RWPE1 (cell line): ENCODE measurements around the gene OR52N4.

Experiments
- CTCF ChIA-PET: fragments of 350-600 bp; sonication (Branson Sonifier 250); formaldehyde crosslinking; extraction: SDS; loops from one replicate; lab custom pipeline; 2021; lab: Yijun Ruan, JAX
- POLR2A ChIA-PET: fragments of 400-600 bp; formaldehyde crosslinking; extraction: SDS; loops from one replicate; lab custom pipeline; 2020; ENCODE audit warnings: antibody characterized with exemption; ENCODE audit not compliant: low non-redundant PET; lab: Yijun Ruan, JAX
- DNase-seq: peaks from one replicate; pipeline ENCODE4 v3.0.0; 2012; ENCODE audit warnings: low spot score
- H3K27ac ChIP-seq: fragments of 450-650 bp; 2 replicates; pipeline ENCODE4 v1.5.1; 2017
- CTCF ChIP-seq: fragments of 450-650 bp; conservative IDR thresholded peaks from 2 replicates; pipeline ENCODE4 v1.5.1; 2017; ENCODE audit warnings: low read depth, mild to moderate bottlenecking

OR52N4 gene

GRCh38 chr11:5746614-5747013 lies 7.4 kb upstream of the OR52N4 start:
- no peak for DNase-seq
- H3K27ac ChIP-seq = no peak overlapping the region
- CTCF ChIA-PET = no interaction called here
- POLR2A ChIA-PET = no interaction called here
- TF ChIP-seq CTCF = no peak

GRCh38 chr11:5749836-5750235 lies 4.2 kb upstream of the OR52N4 start:
- no peak for TF ChIP-seq CTCF
- DNase-seq = no peak
- ChIA-PET CTCF (no interaction called here), POLR2A (no interaction called here)
- H3K27ac ChIP-seq = no peak overlapping the region

- no peak for TF ChIP-seq CTCF
- DNase-seq = no peak
- ChIA-PET POLR2A (no interaction called here), CTCF (no interaction called here)
- H3K27ac ChIP-seq = no peak overlapping the region
These were observed 13.0 kb downstream of the OR52N4 start for GRCh38 chr11:5767056-5767455.

GRCh38 chr11:5783255-5783654 lies 29.2 kb downstream of the OR52N4 start, which contains the start of gene OR52N5:
Gene OR52N5, minus strand, starts transcription at chr11:5783355. Its CDS starts 4,721 bp downstream, at chr11:5778634.
- no peak within 1 kb of the TSS for H3K27ac ChIP-seq
- CTCF ChIA-PET = no interaction called here
- no peak for TF ChIP-seq CTCF
- DNase-seq = no peak
- POLR2A ChIA-PET = no interaction called here

GRCh38 chr11:5791165-5791564 lies 37.1 kb downstream of the OR52N4 start, which contains the start of gene OR52N1:
Gene OR52N1, minus strand, starts transcription at chr11:5791265. Its CDS starts 2,449 bp downstream, at chr11:5788816.
- ChIA-PET POLR2A (no interaction called here), CTCF (no interaction called here)
- H3K27ac ChIP-seq = no peak within 1 kb of the TSS
- TF ChIP-seq CTCF = no peak
- DNase-seq = no peak

GRCh38 chr11:5796541-5796940 lies 42.5 kb downstream of the OR52N4 start:
- ChIA-PET POLR2A (no interaction called here), CTCF (interaction anchor here (0.6 kb wide), 1 partner anchor 111 kb away, joined by 3 read pairs; no protein-coding TSS in a partner anchor)

More at GRCh38 chr11:5796541-5796940, 42.5 kb downstream of the OR52N4 start:
- DNase-seq = no peak
- no peak for TF ChIP-seq CTCF
- H3K27ac ChIP-seq = no peak overlapping the region
